CD4-positive, alpha-beta T cell treated with Interleukin-4 for 1 hour (primary cell): ENCODE data around the gene ZNF862.

Source experiments
- DNase-seq, 2 donors: peaks; one replicate each; pipeline ENCODE4 v3.0.0-alpha.2; 2020 to 2022

ZNF862 gene

GRCh38 chr7:149867762-149868622 lies 29.8 kb downstream of the ZNF862 start:
- DNase-seq, result no peak

- DNase-seq, result no peak
Measured at GRCh38 chr7:149868623-149869290, 30.6 kb downstream of the ZNF862 start.

- DNase-seq, result no peak
Measured at GRCh38 chr7:149869291-149869650, 31.1 kb downstream of the ZNF862 start.

- peak; percentile 31 to 75 for DNase-seq
Measured at GRCh38 chr7:149869867-149870266, 31.7 kb downstream of the ZNF862 start.

GRCh38 chr7:149870274-149870673 lies 32.1 kb downstream of the ZNF862 start:
- DNase-seq, result no peak

GRCh38 chr7:149870701-149871483 lies 32.7 kb downstream of the ZNF862 start:
- no peak for DNase-seq

GRCh38 chr7:149871576-149871975 lies 33.4 kb downstream of the ZNF862 start:
- no peak for DNase-seq

- DNase-seq, result peak in 1 of 2 donors; percentile 60
Measured at GRCh38 chr7:149872419-149873073, 34.4 kb downstream of the ZNF862 start.

GRCh38 chr7:149873074-149873969 lies 35.1 kb downstream of the ZNF862 start, which contains the start of gene ATP6V0E2:
Gene ATP6V0E2, plus strand, starts transcription at chr7:149873969. Its CDS starts 97 bp downstream, at chr7:149874066.
- peak; percentile 93 to 95 for DNase-seq

- DNase-seq, result peak in 1 of 2 donors; percentile 36
Measured at GRCh38 chr7:149873970-149874643, 35.9 kb downstream of the ZNF862 start.

GRCh38 chr7:149874644-149875028 lies 36.5 kb downstream of the ZNF862 start:
- no peak for DNase-seq

GRCh38 chr7:149875396-149875795 lies 37.2 kb downstream of the ZNF862 start:
- no peak for DNase-seq

GRCh38 chr7:149877890-149878522 lies 39.8 kb downstream of the ZNF862 start:
- DNase-seq, result no peak

- no peak for DNase-seq
Measured at GRCh38 chr7:149878523-149878921, 40.3 kb downstream of the ZNF862 start.

GRCh38 chr7:149879271-149879743 lies 41.1 kb downstream of the ZNF862 start:
- DNase-seq, result no peak

GRCh38 chr7:149879766-149880637 lies 41.8 kb downstream of the ZNF862 start:
- DNase-seq, result no peak

- DNase-seq, result no peak
Measured at GRCh38 chr7:149880638-149881311, 42.6 kb downstream of the ZNF862 start.

GRCh38 chr7:149881328-149882247 lies 43.4 kb downstream of the ZNF862 start:
- DNase-seq, result no peak
